ENCODE measurements around the gene OR2F2.

OR2F2 gene

DNA sequence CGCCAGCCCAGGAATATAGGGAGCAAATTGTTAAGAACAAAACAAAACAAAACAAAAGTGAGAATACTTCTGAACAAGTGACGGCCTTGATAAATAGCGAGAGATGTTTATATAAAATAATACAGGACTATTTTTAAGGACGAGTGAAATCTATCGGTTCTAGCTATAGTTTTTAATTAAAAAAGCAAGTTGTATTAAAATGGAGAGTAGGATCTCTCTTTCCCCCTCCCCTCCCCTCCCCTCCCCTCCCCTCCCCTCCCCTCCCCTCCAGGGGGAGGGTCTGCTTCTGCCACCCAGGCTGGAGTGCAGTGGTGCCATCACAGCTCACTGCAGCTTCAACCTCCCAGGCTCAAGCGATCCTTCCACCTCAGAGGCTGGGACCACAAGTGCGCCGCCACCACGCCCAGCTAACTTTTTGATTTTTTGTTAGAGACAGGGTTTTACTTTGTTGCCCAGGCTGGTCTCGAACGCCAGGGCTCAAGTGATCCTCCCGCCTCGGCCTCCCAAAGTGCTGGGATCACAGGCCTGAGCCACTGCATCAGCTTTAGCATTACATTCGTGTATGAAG is 32.6 kb upstream of the OR2F2 start:
- no peak for DNase-seq (ENCODE audit: low read depth)
- H3K4me3 ChIP-seq (ENCODE audit: low read depth, low read length): no peak overlapping the region
- TF ChIP-seq, protein P1, sequence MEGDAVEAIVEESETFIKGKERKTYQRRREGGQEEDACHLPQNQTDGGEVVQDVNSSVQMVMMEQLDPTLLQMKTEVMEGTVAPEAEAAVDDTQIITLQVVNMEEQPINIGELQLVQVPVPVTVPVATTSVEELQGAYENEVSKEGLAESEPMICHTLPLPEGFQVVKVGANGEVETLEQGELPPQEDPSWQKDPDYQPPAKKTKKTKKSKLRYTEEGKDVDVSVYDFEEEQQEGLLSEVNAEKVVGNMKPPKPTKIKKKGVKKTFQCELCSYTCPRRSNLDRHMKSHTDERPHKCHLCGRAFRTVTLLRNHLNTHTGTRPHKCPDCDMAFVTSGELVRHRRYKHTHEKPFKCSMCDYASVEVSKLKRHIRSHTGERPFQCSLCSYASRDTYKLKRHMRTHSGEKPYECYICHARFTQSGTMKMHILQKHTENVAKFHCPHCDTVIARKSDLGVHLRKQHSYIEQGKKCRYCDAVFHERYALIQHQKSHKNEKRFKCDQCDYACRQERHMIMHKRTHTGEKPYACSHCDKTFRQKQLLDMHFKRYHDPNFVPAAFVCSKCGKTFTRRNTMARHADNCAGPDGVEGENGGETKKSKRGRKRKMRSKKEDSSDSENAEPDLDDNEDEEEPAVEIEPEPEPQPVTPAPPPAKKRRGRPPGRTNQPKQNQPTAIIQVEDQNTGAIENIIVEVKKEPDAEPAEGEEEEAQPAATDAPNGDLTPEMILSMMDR (IDR thresholded peaks at IDR 0.05; ENCODE audit: control insufficient read depth, extremely low read depth, insufficient read depth): no peak

DNA sequence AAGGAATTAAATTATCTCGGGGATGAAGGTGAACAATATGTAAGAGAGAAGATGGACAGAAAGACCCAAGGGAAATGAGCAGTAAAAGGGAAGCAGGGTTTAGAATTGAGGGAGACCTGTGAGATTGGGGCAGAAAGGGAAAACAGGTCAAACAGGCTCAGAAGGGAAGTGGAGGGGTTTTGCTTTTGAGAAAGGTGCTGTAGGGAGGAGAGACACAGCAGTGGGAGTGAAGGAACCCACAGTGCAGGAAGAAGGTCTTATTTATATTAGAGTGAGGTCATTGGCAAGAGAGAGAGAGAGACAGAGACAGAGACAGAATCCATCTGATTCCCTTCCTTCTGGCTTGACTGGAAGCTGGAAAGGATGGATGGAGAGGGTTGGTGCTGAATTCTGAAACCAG is 29.5 kb upstream of the OR2F2 start:
- H3K4me3 ChIP-seq (ENCODE audit: low read depth, low read length): no peak overlapping the region
- DNase-seq (ENCODE audit: low read depth): no peak
- TF ChIP-seq, protein P1 (IDR thresholded peaks at IDR 0.05; ENCODE audit: control insufficient read depth, extremely low read depth, insufficient read depth): no peak

- no peak for DNase-seq (ENCODE audit: low read depth)
- H3K4me3 ChIP-seq (ENCODE audit: low read depth, low read length): no peak overlapping the region
- TF ChIP-seq, protein P1 (IDR thresholded peaks at IDR 0.05; ENCODE audit: control insufficient read depth, extremely low read depth, insufficient read depth): no peak
Observed at GRCh38 chr7:143906151-143906550, 28.9 kb upstream of the OR2F2 start.

- no peak for DNase-seq (ENCODE audit: low read depth)
- TF ChIP-seq, protein P1 (IDR thresholded peaks at IDR 0.05; ENCODE audit: control insufficient read depth, extremely low read depth, insufficient read depth): no peak
- H3K4me3 ChIP-seq (ENCODE audit: low read depth, low read length): no peak overlapping the region
Observed at GRCh38 chr7:143906895-143907294, 28.1 kb upstream of the OR2F2 start.

DNA sequence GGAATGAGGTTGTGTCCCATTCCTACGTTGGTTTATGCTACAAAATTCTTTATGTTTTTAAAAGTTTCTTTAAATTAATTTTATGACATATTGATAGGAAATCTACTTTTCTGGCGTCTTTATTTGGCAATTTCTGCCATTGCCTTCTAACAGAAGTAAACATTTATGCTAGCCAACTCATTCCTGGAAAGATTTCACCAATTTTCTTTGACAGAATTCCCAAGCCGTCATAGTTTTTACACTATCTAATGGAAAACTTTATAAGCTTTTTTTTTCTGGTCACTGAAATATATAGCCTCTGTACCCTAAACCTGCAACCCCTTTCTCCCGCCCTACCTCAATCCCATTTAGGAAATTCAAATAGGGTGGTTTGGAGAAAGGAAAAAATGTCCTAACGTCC is 26.9 kb upstream of the OR2F2 start:
- TF ChIP-seq, protein P1 (IDR thresholded peaks at IDR 0.05; ENCODE audit: control insufficient read depth, extremely low read depth, insufficient read depth): no peak
- DNase-seq (ENCODE audit: low read depth): no peak
- H3K4me3 ChIP-seq (ENCODE audit: low read depth, low read length): no peak overlapping the region

DNA sequence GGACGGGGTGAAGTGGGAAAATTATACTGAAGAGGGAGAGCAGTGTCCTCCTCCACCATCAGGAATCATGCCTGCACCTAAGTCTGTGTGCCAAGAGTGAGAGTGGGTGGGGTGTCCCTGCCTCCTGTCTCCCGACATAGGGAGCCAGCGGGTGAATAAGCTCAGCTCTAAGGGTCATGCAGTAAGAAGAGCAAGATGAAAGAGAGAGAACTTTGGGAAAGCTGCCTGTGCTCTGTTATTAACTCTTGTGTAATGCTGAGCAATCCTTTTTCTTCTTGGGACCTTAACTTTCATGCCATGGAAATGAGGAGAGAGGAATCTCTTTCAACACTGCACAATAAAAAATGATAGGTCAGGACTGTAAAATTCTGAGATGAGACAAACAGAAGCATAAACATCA is 25.2 kb upstream of the OR2F2 start:
- TF ChIP-seq, protein P1 (IDR thresholded peaks at IDR 0.05; ENCODE audit: control insufficient read depth, extremely low read depth, insufficient read depth): no peak
- no peak overlapping the region for H3K4me3 ChIP-seq (ENCODE audit: low read depth, low read length)
- no peak for DNase-seq (ENCODE audit: low read depth)

All from LNCaP clone FGC (cell line).